Immature natural killer cell (primary cell): ENCODE results near the gene SELENOK. TPM values are rescaled to one million over a fixed set of nuclear protein-coding genes. Genes with fewer than 3 reads are reported as not detected.
A peak's percentile ranks its signal among the peaks of the same experiment; 100 is the strongest.
"Not testable (repeated sequence)": the region's sequence is repeated elsewhere in the genome, so short reads cannot be mapped to it uniquely, and the experiment has no call there.

Experiments
- DNase-seq, 3 donors: peaks; one replicate each; pipeline ENCODE4 v3.0.0; 2022; ENCODE audit warnings: mixed read lengths in 1 of 3
- H3K27ac Mint-ChIP-seq, 6 donors: one replicate each; pipeline ENCODE4 v1.8.0; 2020; ENCODE audit warnings: mixed read lengths in 6 of 6, mild to moderate bottlenecking in 5 of 6, inconsistent platforms in 4 of 6, moderate library complexity in 3 of 6
- H3K27me3 Mint-ChIP-seq, 3 donors: one replicate each; pipeline ENCODE4 v1.8.0; 2020 to 2021; ENCODE audit warnings: low read depth in 3 of 3, mild to moderate bottlenecking in 3 of 3, mixed read lengths in 3 of 3, moderate library complexity in 3 of 3, inconsistent platforms in 1 of 3
- H3K36me3 Mint-ChIP-seq, 3 donors: one replicate each; pipeline ENCODE4 v1.8.0; 2020; ENCODE audit warnings: mixed read lengths in 3 of 3, inconsistent platforms in 2 of 3, mild to moderate bottlenecking in 2 of 3
- H3K4me1 Mint-ChIP-seq, 2 donors: one replicate each; pipeline ENCODE4 v1.8.0; 2020; ENCODE audit warnings: inconsistent platforms in 2 of 2, mild to moderate bottlenecking in 2 of 2, mixed read lengths in 2 of 2, moderate library complexity in 1 of 2
- H3K4me3 Mint-ChIP-seq, 5 donors: one replicate each; pipeline ENCODE4 v1.8.0; 2020; ENCODE audit warnings: mild to moderate bottlenecking in 5 of 5, mixed read lengths in 5 of 5, inconsistent platforms in 3 of 5, moderate library complexity in 3 of 5
- H3K9me3 Mint-ChIP-seq, 6 donors: one replicate each; pipeline ENCODE4 v1.8.0; 2020; ENCODE audit warnings: mild to moderate bottlenecking in 6 of 6, mixed read lengths in 6 of 6, inconsistent platforms in 4 of 6, moderate library complexity in 3 of 6
- polyA plus RNA-seq, 3 donors: library from polyadenylated mRNA; unstranded; fragments of 300-500 nt; fragmentation: Illumina TruSeq; gene quantifications; one replicate each; pipeline ENCODE4 v1.2.3, GENCODE V29; 2021

Gene SELENOK
- polyA plus RNA-seq: 100 to 1,000 TPM; 140 to 207 (median 188) TPM

GRCh38 chr3:53891497-53892285 lies at the start of gene SELENOK:
Gene SELENOK (minus strand): TSS chr3:53891859.
- Mint-ChIP-seq H3K27ac (peak within 1 kb of the TSS; percentile 96 to 99 (median 98)), H3K4me1 (peaks cover 40 to 64% of the 10 kb centered on the region in 2 donors), H3K36me3 (peaks cover 3 to 24% (median 8%) of the 10 kb centered on the region in 3 donors), H3K4me3 (peak within 1 kb of the TSS; percentile 86 to 98 (median 94)), H3K27me3 (peaks cover 7 to 15% (median 10%) of the 10 kb centered on the region in 3 donors), H3K9me3 (no peaks in the 10 kb centered on the region)
- DNase-seq: peak; percentile 98

GRCh38 chr3:53941184-53941583 lies 49.5 kb upstream of the SELENOK start:
- H3K36me3 Mint-ChIP-seq: no peaks in the 10 kb centered on the region
- H3K27me3 Mint-ChIP-seq: peaks cover 5 to 8% (median 5%) of the 10 kb centered on the region in 3 donors
- no peak overlapping the region for H3K4me3 Mint-ChIP-seq

GRCh38 chr3:53940623-53941022 lies 49.0 kb upstream of the SELENOK start:
- no peak overlapping the region for H3K4me3 Mint-ChIP-seq
- DNase-seq: no peak
- H3K27ac Mint-ChIP-seq: no peak overlapping the region
- peaks cover 5 to 8% (median 5%) of the 10 kb centered on the region in 3 donors for H3K27me3 Mint-ChIP-seq
- no peaks in the 10 kb centered on the region for H3K4me1 Mint-ChIP-seq
- H3K9me3 Mint-ChIP-seq: peaks cover 0 to 6% (median 3%) of the 10 kb centered on the region in 6 donors
- peaks cover 0 to under 1% (median 0%) of the 10 kb centered on the region in 3 donors for H3K36me3 Mint-ChIP-seq

More at GRCh38 chr3:53941184-53941583, 49.5 kb upstream of the SELENOK start:
- H3K4me1 Mint-ChIP-seq: no peaks in the 10 kb centered on the region
- DNase-seq: no peak
- H3K27ac Mint-ChIP-seq: no peak overlapping the region
- H3K9me3 Mint-ChIP-seq: peaks cover 2 to 10% (median 6%) of the 10 kb centered on the region in 6 donors

- no peak overlapping the region for H3K4me3 Mint-ChIP-seq
- peaks cover 0 to 10% (median 1%) of the 10 kb centered on the region in 6 donors for H3K9me3 Mint-ChIP-seq
- peaks cover 5 to 9% (median 5%) of the 10 kb centered on the region in 3 donors for H3K27me3 Mint-ChIP-seq
- H3K4me1 Mint-ChIP-seq: no peaks in the 10 kb centered on the region
- peaks cover 0 to 5% (median 0%) of the 10 kb centered on the region in 3 donors for H3K36me3 Mint-ChIP-seq
- H3K27ac Mint-ChIP-seq: no peak overlapping the region
- no peak for DNase-seq
These were observed 48.2 kb upstream of the SELENOK start for GRCh38 chr3:53939813-53940212.

- Mint-ChIP-seq H3K4me3 (no peak overlapping the region), H3K4me1 (no peaks in the 10 kb centered on the region), H3K27ac (no peak overlapping the region), H3K27me3 (peaks cover 5 to 11% (median 11%) of the 10 kb centered on the region in 3 donors), H3K36me3 (peaks cover 0 to 5% (median 0%) of the 10 kb centered on the region in 3 donors), H3K9me3 (peaks cover 0 to 10% (median 1%) of the 10 kb centered on the region in 6 donors)
- DNase-seq: no peak
These were observed 47.5 kb upstream of the SELENOK start for GRCh38 chr3:53939086-53939582.

GRCh38 chr3:53938645-53939044 lies 47.0 kb upstream of the SELENOK start:
- DNase-seq: peak in 1 of 3 donors; percentile 3
- Mint-ChIP-seq H3K27ac (no peak overlapping the region), H3K27me3 (peaks cover 5 to 13% (median 11%) of the 10 kb centered on the region in 3 donors), H3K4me3 (no peak overlapping the region), H3K36me3 (peaks cover 0 to 5% (median 0%) of the 10 kb centered on the region in 3 donors), H3K4me1 (no peaks in the 10 kb centered on the region), H3K9me3 (peaks cover 0 to 10% (median 1%) of the 10 kb centered on the region in 6 donors)

GRCh38 chr3:53936347-53936746 lies 44.7 kb upstream of the SELENOK start:
- H3K4me3 Mint-ChIP-seq: no peak overlapping the region
- no peak for DNase-seq
- H3K27ac Mint-ChIP-seq: no peak overlapping the region
- H3K36me3 Mint-ChIP-seq: peaks cover 0 to 5% (median 0%) of the 10 kb centered on the region in 3 donors
- peaks cover 4 to 16% (median 12%) of the 10 kb centered on the region in 3 donors for H3K27me3 Mint-ChIP-seq
- H3K4me1 Mint-ChIP-seq: no peaks in the 10 kb centered on the region
- H3K9me3 Mint-ChIP-seq: peaks cover 0 to 10% (median 1%) of the 10 kb centered on the region in 6 donors

GRCh38 chr3:53935283-53935901 lies 43.7 kb upstream of the SELENOK start:
- H3K4me3 Mint-ChIP-seq: no peak overlapping the region
- DNase-seq: no peak
- H3K27ac Mint-ChIP-seq: no peak overlapping the region
- H3K9me3 Mint-ChIP-seq: peaks cover 0 to 10% (median 1%) of the 10 kb centered on the region in 6 donors
- H3K27me3 Mint-ChIP-seq: peaks cover 4 to 16% (median 14%) of the 10 kb centered on the region in 3 donors
- no peaks in the 10 kb centered on the region for H3K4me1 Mint-ChIP-seq
- H3K36me3 Mint-ChIP-seq: peaks cover 0 to 5% (median 0%) of the 10 kb centered on the region in 3 donors

GRCh38 chr3:53927208-53927872 lies 35.7 kb upstream of the SELENOK start:
- not testable (repeated sequence) for H3K4me1 Mint-ChIP-seq, H3K27me3 Mint-ChIP-seq, DNase-seq, H3K27ac Mint-ChIP-seq, H3K9me3 Mint-ChIP-seq, H3K4me3 Mint-ChIP-seq, H3K36me3 Mint-ChIP-seq

GRCh38 chr3:53921296-53921695 lies 29.6 kb upstream of the SELENOK start:
- peaks cover 0 to 6% (median 0%) of the 10 kb centered on the region in 6 donors for H3K9me3 Mint-ChIP-seq
- H3K4me3 Mint-ChIP-seq: no peak overlapping the region
- no peaks in the 10 kb centered on the region for H3K36me3 Mint-ChIP-seq
- no peak overlapping the region for H3K27ac Mint-ChIP-seq
- peak in 1 of 3 donors; percentile 6 for DNase-seq
- H3K4me1 Mint-ChIP-seq: no peaks in the 10 kb centered on the region
- H3K27me3 Mint-ChIP-seq: peaks cover 1 to 7% (median 7%) of the 10 kb centered on the region in 3 donors

GRCh38 chr3:53919741-53920140 lies 28.1 kb upstream of the SELENOK start:
- no peaks in the 10 kb centered on the region for H3K4me1 Mint-ChIP-seq
- no peak overlapping the region for H3K4me3 Mint-ChIP-seq
- H3K9me3 Mint-ChIP-seq: peaks cover 0 to 6% (median 0%) of the 10 kb centered on the region in 6 donors
- H3K27me3 Mint-ChIP-seq: peaks cover 1 to 10% (median 8%) of the 10 kb centered on the region in 3 donors
- H3K36me3 Mint-ChIP-seq: no peaks in the 10 kb centered on the region
- no peak overlapping the region for H3K27ac Mint-ChIP-seq
- no peak for DNase-seq

GRCh38 chr3:53913401-53913800 lies 21.7 kb upstream of the SELENOK start:
- H3K27me3 Mint-ChIP-seq: peaks cover 8 to 12% (median 9%) of the 10 kb centered on the region in 3 donors
- H3K27ac Mint-ChIP-seq: no peak overlapping the region
- H3K4me3 Mint-ChIP-seq: no peak overlapping the region
- no peaks in the 10 kb centered on the region for H3K4me1 Mint-ChIP-seq
- DNase-seq: no peak
- H3K9me3 Mint-ChIP-seq: peaks cover 0 to 3% (median 0%) of the 10 kb centered on the region in 6 donors
- H3K36me3 Mint-ChIP-seq: no peaks in the 10 kb centered on the region

GRCh38 chr3:53902711-53903110 lies 11.1 kb upstream of the SELENOK start:
- H3K36me3 Mint-ChIP-seq: no peaks in the 10 kb centered on the region
- no peaks in the 10 kb centered on the region for H3K4me1 Mint-ChIP-seq
- H3K27ac Mint-ChIP-seq: no peak overlapping the region
- DNase-seq: no peak
- H3K4me3 Mint-ChIP-seq: no peak overlapping the region
- H3K9me3 Mint-ChIP-seq: peaks cover 0 to 12% (median 2%) of the 10 kb centered on the region in 6 donors
- peaks cover 5 to 16% (median 9%) of the 10 kb centered on the region in 3 donors for H3K27me3 Mint-ChIP-seq
